ENCODE results near the gene SPRED3.

SPRED3 gene

GRCh38 chr19:38374332-38375097 lies 14.0 kb upstream of the SPRED3 start, which contains the start of gene PSMD8:
Gene PSMD8, plus strand, starts transcription at chr19:38374571. Its CDS starts 31 bp downstream, at chr19:38374602.
- TF ChIP-seq, protein P1, sequence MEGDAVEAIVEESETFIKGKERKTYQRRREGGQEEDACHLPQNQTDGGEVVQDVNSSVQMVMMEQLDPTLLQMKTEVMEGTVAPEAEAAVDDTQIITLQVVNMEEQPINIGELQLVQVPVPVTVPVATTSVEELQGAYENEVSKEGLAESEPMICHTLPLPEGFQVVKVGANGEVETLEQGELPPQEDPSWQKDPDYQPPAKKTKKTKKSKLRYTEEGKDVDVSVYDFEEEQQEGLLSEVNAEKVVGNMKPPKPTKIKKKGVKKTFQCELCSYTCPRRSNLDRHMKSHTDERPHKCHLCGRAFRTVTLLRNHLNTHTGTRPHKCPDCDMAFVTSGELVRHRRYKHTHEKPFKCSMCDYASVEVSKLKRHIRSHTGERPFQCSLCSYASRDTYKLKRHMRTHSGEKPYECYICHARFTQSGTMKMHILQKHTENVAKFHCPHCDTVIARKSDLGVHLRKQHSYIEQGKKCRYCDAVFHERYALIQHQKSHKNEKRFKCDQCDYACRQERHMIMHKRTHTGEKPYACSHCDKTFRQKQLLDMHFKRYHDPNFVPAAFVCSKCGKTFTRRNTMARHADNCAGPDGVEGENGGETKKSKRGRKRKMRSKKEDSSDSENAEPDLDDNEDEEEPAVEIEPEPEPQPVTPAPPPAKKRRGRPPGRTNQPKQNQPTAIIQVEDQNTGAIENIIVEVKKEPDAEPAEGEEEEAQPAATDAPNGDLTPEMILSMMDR (conservative IDR thresholded peaks at IDR 0.05) = peak; percentile 29
- peak within 1 kb of the TSS; percentile 95 for H3K27ac ChIP-seq

DNA sequence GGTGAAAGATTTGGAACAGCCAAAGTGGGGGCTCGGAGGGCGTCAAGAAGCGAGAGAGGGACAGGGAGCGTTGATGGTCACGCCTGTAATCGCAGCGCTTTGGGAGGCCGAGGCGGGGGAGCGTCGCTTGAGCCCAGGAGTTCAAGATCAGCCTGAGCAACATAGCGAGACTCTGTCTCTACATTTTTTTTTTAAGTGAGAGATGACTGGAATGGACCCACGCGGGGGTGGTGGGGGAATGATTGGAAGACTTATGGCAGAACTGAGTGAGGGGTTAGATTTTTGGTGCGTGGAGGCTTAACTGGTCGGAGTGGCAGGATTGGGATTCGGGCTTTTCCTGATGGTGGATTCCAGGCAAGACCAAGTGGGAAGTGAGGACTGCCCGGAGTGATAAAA lies 13.4 kb upstream of the SPRED3 start:
- TF ChIP-seq, protein P1 (conservative IDR thresholded peaks at IDR 0.05) = no peak
- H3K27ac ChIP-seq = peak overlapping the region; percentile 95

GRCh38 chr19:38375748-38376147 lies 12.7 kb upstream of the SPRED3 start:
- H3K27ac ChIP-seq = peak overlapping the region; percentile 95
- TF ChIP-seq, protein P1 (conservative IDR thresholded peaks at IDR 0.05) = no peak

DNA sequence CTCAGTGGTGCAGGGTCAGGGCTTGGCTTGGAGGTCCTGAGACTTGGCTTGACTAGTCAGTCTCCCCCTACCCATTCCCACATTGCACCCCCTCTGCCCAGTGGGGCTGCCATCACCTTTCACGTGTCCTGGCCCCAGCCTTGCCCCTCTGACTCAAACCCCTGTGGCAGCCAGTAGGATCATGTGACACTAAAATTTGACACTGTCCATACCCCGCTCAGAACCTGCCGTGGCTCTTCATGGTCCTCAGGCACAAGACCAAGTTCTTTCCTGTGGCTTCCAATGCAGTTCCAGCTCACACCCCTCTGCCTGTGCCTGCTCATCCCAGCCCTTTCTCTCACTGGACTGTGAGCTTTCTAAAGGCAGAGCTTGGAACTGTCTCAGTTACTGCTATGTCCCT lies 11.9 kb upstream of the SPRED3 start:
- TF ChIP-seq, protein P1 (conservative IDR thresholded peaks at IDR 0.05) = no peak
- H3K27ac ChIP-seq = peak overlapping the region; percentile 95

DNA sequence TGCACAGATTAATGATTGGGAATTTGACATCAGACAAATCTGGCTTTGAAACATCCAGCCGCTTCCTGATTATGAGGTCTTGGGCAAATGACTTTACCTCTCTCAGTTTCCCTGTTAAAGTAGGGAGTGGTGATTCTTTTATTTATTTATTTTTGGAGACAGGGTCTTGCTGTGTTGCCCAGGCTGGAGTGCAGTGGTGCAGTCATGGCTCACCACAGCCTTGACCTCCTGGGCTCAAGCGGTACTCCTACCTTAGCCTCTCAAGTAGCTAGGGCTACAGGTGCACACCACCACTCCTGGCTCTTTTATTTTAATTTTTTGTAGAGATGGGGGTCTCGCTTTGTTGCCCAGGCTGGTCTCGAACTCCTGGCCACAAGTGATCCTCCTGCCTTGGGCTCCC lies 11.4 kb upstream of the SPRED3 start:
- TF ChIP-seq, protein P1 (conservative IDR thresholded peaks at IDR 0.05) = no peak

GRCh38 chr19:38378866-38379265 lies 9.6 kb upstream of the SPRED3 start:
- TF ChIP-seq, protein P1 (conservative IDR thresholded peaks at IDR 0.05) = no peak
- no peak overlapping the region for H3K27ac ChIP-seq

More for the DNA sequence above, 11.4 kb upstream of the SPRED3 start:
- peak overlapping the region; percentile 95 for H3K27ac ChIP-seq

GRCh38 chr19:38381138-38381537 lies 7.4 kb upstream of the SPRED3 start:
- H3K27ac ChIP-seq = no peak overlapping the region
- TF ChIP-seq, protein P1 (conservative IDR thresholded peaks at IDR 0.05) = no peak
